ENCODE data around the gene POLR2B.

DNA sequence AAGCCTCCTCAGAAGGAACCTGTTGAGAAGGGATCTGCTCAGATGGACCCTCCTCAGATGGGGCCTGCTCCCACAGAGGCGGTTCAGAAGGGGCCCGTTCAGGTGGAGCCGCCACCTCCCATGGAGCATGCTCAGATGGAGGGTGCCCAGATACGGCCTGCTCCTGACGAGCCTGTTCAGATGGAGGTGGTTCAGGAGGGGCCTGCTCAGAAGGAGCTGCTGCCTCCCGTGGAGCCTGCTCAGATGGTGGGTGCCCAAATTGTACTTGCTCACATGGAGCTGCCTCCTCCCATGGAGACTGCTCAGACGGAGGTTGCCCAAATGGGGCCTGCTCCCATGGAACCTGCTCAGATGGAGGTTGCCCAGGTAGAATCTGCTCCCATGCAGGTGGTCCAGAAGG is 48.1 kb upstream of the POLR2B start:
- TF ChIP-seq, protein P1, sequence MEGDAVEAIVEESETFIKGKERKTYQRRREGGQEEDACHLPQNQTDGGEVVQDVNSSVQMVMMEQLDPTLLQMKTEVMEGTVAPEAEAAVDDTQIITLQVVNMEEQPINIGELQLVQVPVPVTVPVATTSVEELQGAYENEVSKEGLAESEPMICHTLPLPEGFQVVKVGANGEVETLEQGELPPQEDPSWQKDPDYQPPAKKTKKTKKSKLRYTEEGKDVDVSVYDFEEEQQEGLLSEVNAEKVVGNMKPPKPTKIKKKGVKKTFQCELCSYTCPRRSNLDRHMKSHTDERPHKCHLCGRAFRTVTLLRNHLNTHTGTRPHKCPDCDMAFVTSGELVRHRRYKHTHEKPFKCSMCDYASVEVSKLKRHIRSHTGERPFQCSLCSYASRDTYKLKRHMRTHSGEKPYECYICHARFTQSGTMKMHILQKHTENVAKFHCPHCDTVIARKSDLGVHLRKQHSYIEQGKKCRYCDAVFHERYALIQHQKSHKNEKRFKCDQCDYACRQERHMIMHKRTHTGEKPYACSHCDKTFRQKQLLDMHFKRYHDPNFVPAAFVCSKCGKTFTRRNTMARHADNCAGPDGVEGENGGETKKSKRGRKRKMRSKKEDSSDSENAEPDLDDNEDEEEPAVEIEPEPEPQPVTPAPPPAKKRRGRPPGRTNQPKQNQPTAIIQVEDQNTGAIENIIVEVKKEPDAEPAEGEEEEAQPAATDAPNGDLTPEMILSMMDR (conservative IDR thresholded peaks at IDR 0.05; ENCODE audit: low read depth, low read length), result no peak
- TF ChIP-seq SMC3 (IDR thresholded peaks at IDR 0.05; ENCODE audit: low read depth, low read length), result no peak

All from IMR-90 (cell line).